OCI-LY3 (cell line): ENCODE results near the gene SCN9A.

Experiments
- H2AFZ ChIP-seq: fragments of 200-600, 300-600 bp; shearing (Covaris generic); 2 replicates; pipeline ENCODE4 v1.6.0; 2014; ENCODE audit warnings: antibody characterized with exemption, low read depth, low read length
- H3K27ac ChIP-seq: fragments of 200-600, 300-600 bp; sonication (generic); 2 replicates; pipeline ENCODE4 v1.5.1; 2014; ENCODE audit warnings: mild to moderate bottlenecking, low read length, moderate library complexity, mixed read lengths
- H3K27me3 ChIP-seq: fragments of 200-600, 300-600 bp; sonication (generic); 2 replicates; pipeline ENCODE4 v1.6.1; 2014; ENCODE audit warnings: low read depth, low read length, mixed read lengths
- H3K36me3 ChIP-seq: fragments of 200-600, 300-600 bp; sonication (generic); replicated peaks from 2 replicates; pipeline ENCODE3; 2014; ENCODE audit warnings: low read depth, low read length, mixed read lengths
- H3K4me1 ChIP-seq: fragments of 300-600, 200-600 bp; sonication (generic); 2 replicates; pipeline ENCODE4 v1.6.1; 2014; ENCODE audit warnings: low read length, mixed read lengths
- H3K4me2 ChIP-seq: fragments of 200-600, 300-600 bp; sonication (generic); 2 replicates; pipeline ENCODE4 v1.6.1; 2014; ENCODE audit warnings: low read length, mixed read lengths
- H3K4me3 ChIP-seq: fragments of 300-600, 200-600 bp; sonication (generic); 2 replicates; pipeline ENCODE4 v1.5.1; 2014; ENCODE audit warnings: antibody characterized with exemption, mild to moderate bottlenecking, low read length, moderate library complexity
- H3K79me2 ChIP-seq: fragments of 300-600, 200-600 bp; shearing (Covaris generic); 2 replicates; pipeline ENCODE4 v1.6.1; 2014; ENCODE audit warnings: mild to moderate bottlenecking, low read length, mixed read lengths
- H3K9ac ChIP-seq: fragments of 300-600, 200-600 bp; shearing (Covaris generic); 2 replicates; pipeline ENCODE4 v1.6.0; 2014; ENCODE audit warnings: mild to moderate bottlenecking, low read length, moderate library complexity
- H3K9me3 ChIP-seq: fragments of 200-600, 300-600 bp; shearing (Covaris generic); 2 replicates; pipeline ENCODE4 v1.6.1; 2014; ENCODE audit warnings: low read length, mixed read lengths; ENCODE audit not compliant: insufficient read depth
- H4K20me1 ChIP-seq: fragments of 200-600, 300-600 bp; sonication (generic); 2 replicates; pipeline ENCODE4 v1.6.1; 2016; ENCODE audit warnings: low read length, mixed read lengths; ENCODE audit not compliant: insufficient read depth
- CTCF ChIP-seq: fragments of 200-600, 300-600 bp; sonication (generic); IDR thresholded peaks from 2 replicates; pipeline ENCODE4 v1.5.1; 2014; ENCODE audit warnings: antibody characterized with exemption, low read length, low read depth
- EZH2phosphoT487 ChIP-seq: fragments of 200-600 bp; shearing (Covaris generic); IDR thresholded peaks from 2 replicates; pipeline ENCODE4 v1.6.1; 2018; ENCODE audit warnings: antibody characterized with exemption, mixed run types, low read depth

The SCN9A gene

DNA sequence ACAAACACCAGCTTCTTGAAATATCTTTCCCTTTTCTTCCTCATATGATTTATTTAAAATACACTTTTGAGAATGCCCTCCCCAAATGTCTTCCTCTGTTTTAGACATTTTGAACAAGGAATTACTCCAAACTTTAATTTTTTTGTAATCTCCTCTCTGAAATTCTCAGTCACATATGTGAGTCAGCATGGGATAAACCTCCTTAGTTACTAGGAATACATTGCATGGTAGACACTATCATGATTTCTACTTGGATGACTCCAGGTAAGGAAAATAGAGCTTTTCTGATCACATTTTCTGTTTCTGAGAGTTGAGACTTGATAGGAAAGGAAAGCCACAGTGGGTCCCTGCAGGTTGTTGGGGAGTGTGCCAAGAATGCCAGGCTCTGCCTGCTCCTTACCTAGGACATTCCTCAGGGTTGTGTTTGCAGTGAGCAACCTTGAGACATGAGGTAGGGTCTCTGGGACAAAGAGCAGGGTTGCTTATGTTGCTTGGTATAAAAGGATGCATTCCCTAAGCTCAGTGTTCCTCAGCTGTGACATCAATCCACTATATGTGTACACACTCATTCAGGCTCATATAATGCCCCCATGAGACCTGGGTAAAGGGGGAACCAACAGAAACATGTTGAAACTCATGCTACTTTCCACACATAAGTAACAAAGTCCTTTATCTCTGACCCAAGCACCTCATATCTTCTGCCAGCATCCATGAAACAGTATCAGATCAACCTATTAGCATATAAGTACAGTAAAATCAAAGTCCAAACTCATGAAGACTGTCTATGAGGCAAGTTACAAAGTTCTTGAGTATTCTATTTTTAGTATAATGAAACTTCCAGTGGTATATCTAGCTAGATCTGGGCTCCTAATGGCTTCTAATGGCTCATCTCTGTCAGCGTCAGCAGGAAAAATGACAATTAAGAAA lies 135.1 kb downstream of the SCN9A start:
- Histone ChIP-seq H3K27ac (no peak overlapping the region), H4K20me1 (no peaks in the 10 kb centered on the region), H3K79me2 (no peaks in the 10 kb centered on the region), H3K27me3 (no peaks in the 10 kb centered on the region), H3K4me2 (no peak overlapping the region), H3K4me1 (no peaks in the 10 kb centered on the region), H3K36me3 (no peaks in the 10 kb centered on the region), H3K9ac (no peak overlapping the region), H3K4me3 (no peak overlapping the region), H3K9me3 (no peaks in the 10 kb centered on the region), H2AFZ (no peak overlapping the region)
- no peak for TF ChIP-seq CTCF

GRCh38 chr2:166239548-166239947 lies 136.2 kb downstream of the SCN9A start:
- Histone ChIP-seq H3K36me3 (no peaks in the 10 kb centered on the region), H3K4me3 (no peak overlapping the region), H3K79me2 (no peaks in the 10 kb centered on the region), H2AFZ (no peak overlapping the region), H3K4me2 (no peak overlapping the region), H3K4me1 (no peaks in the 10 kb centered on the region), H3K27me3 (no peaks in the 10 kb centered on the region), H3K27ac (no peak overlapping the region), H3K9me3 (no peaks in the 10 kb centered on the region), H3K9ac (no peak overlapping the region), H4K20me1 (no peaks in the 10 kb centered on the region)
- TF ChIP-seq EZH2phosphoT487 (no peak), CTCF (no peak)

DNA sequence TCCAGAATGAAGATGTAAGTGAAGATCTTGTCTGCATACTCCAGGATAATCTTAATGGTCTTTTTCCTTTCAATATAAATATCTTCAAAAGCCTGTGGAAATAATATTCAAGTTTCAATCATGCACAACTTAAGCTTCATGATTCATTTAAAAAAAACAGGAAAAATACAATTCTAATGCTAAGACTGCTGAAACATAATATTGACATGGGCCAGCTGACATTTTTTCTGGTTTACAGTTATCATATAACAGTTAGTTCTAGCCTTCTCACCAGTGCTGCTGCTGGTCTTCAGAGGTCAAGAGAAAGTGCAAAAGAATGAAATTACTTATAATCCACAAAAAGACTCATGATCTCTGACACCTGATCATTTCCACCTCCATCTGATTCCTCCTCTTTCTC lies 137.6 kb downstream of the SCN9A start:
- Histone ChIP-seq H3K27ac (no peak overlapping the region), H3K9ac (no peak overlapping the region), H3K4me1 (no peaks in the 10 kb centered on the region), H3K27me3 (no peaks in the 10 kb centered on the region), H3K4me3 (no peak overlapping the region), H3K79me2 (no peaks in the 10 kb centered on the region), H3K9me3 (no peaks in the 10 kb centered on the region), H4K20me1 (no peaks in the 10 kb centered on the region), H3K4me2 (no peak overlapping the region), H2AFZ (no peak overlapping the region), H3K36me3 (no peaks in the 10 kb centered on the region)
- TF ChIP-seq EZH2phosphoT487 (no peak), CTCF (no peak)

GRCh38 chr2:166234112-166234846 lies 141.5 kb downstream of the SCN9A start:
- Histone ChIP-seq H3K9ac (no peak overlapping the region), H3K4me2 (no peak overlapping the region)

More at GRCh38 chr2:166234112-166234846, 141.5 kb downstream of the SCN9A start:
- Histone ChIP-seq H3K27ac (no peak overlapping the region), H3K79me2 (no peaks in the 10 kb centered on the region), H3K4me3 (no peak overlapping the region), H3K27me3 (no peaks in the 10 kb centered on the region), H3K9me3 (no peaks in the 10 kb centered on the region), H3K36me3 (no peaks in the 10 kb centered on the region), H4K20me1 (no peaks in the 10 kb centered on the region), H2AFZ (no peak overlapping the region), H3K4me1 (no peaks in the 10 kb centered on the region)
- TF ChIP-seq EZH2phosphoT487 (no peak), CTCF (no peak)
